ENCODE data around the gene COIL. TPM values are rescaled to one million over a fixed set of nuclear protein-coding genes. Genes with fewer than 3 reads are reported as not detected.

Gene COIL
- total RNA-seq, 2 donors from 2014 or later: 5.0 to 9.9 TPM

- ATAC-seq (ENCODE audit: insufficient number of reproducible peaks, low FRiP score, low read depth) (no peak), DNase-seq (ENCODE audit: low spot score) (no peak)
- peaks cover 10 to 22% of the 10 kb centered on the region in 2 donors for H3K4me1 ChIP-seq (ENCODE audit: control insufficient read depth in 1 of 2, low read depth in 2 of 2)
- H3K27me3 ChIP-seq (replicated peaks; ENCODE audit: insufficient read depth): no peaks in the 10 kb centered on the region
- peak overlapping the region in 1 of 2 donors; percentile 10 for H3K27ac ChIP-seq
- peaks cover 19% of the 10 kb centered on the region for H3K36me3 ChIP-seq
- TF ChIP-seq CTCF (IDR thresholded peaks at IDR 0.05): no peak
- H3K4me3 ChIP-seq: peak overlapping the region; percentile 31
- H3K9me3 ChIP-seq: no peaks in the 10 kb centered on the region
These were observed 50.9 kb downstream of the COIL start for GRCh38 chr17:56909742-56910508.

- Histone ChIP-seq H3K4me3 (no peak overlapping the region), H3K27me3 (replicated peaks; ENCODE audit: insufficient read depth) (no peaks in the 10 kb centered on the region), H3K4me1 (ENCODE audit: control insufficient read depth in 1 of 2, low read depth in 2 of 2) (peaks cover 8 to 22% of the 10 kb centered on the region in 2 donors), H3K36me3 (peaks cover 33% of the 10 kb centered on the region), H3K27ac (no peak overlapping the region), H3K9me3 (no peaks in the 10 kb centered on the region)
- no peak for ATAC-seq (ENCODE audit: insufficient number of reproducible peaks, low FRiP score, low read depth)
- no peak for TF ChIP-seq CTCF (IDR thresholded peaks at IDR 0.05)
- no peak for DNase-seq (ENCODE audit: low spot score)
These were observed 52.8 kb downstream of the COIL start for GRCh38 chr17:56908001-56908542.

- Histone ChIP-seq H3K27me3 (replicated peaks; ENCODE audit: insufficient read depth) (no peaks in the 10 kb centered on the region), H3K27ac (no peak overlapping the region), H3K4me1 (ENCODE audit: control insufficient read depth in 1 of 2, low read depth in 2 of 2) (no peaks in the 10 kb centered on the region), H3K36me3 (peaks cover 56% of the 10 kb centered on the region), H3K4me3 (no peak overlapping the region), H3K9me3 (no peaks in the 10 kb centered on the region)
- DNase-seq (ENCODE audit: low spot score): no peak
- TF ChIP-seq CTCF (IDR thresholded peaks at IDR 0.05): no peak
- no peak for ATAC-seq (ENCODE audit: insufficient number of reproducible peaks, low FRiP score, low read depth)
These were observed 57.3 kb downstream of the COIL start for GRCh38 chr17:56903560-56903959.

- no peaks in the 10 kb centered on the region for H3K4me1 ChIP-seq (ENCODE audit: control insufficient read depth in 1 of 2, low read depth in 2 of 2)
- ATAC-seq (ENCODE audit: insufficient number of reproducible peaks, low FRiP score, low read depth): no peak
- TF ChIP-seq CTCF (IDR thresholded peaks at IDR 0.05): no peak
- DNase-seq (ENCODE audit: low spot score): no peak
- no peaks in the 10 kb centered on the region for H3K9me3 ChIP-seq
- no peak overlapping the region for H3K27ac ChIP-seq
- H3K36me3 ChIP-seq: peaks cover 50% of the 10 kb centered on the region
- H3K27me3 ChIP-seq (replicated peaks; ENCODE audit: insufficient read depth): no peaks in the 10 kb centered on the region
- H3K4me3 ChIP-seq: no peak overlapping the region
These were observed 58.5 kb downstream of the COIL start for GRCh38 chr17:56902348-56902747.

GRCh38 chr17:56899403-56899802 is 61.4 kb downstream of the COIL start:
- Histone ChIP-seq H3K9me3 (no peaks in the 10 kb centered on the region), H3K4me3 (no peak overlapping the region), H3K27ac (no peak overlapping the region), H3K27me3 (replicated peaks; ENCODE audit: insufficient read depth) (no peaks in the 10 kb centered on the region), H3K36me3 (peaks cover 53% of the 10 kb centered on the region), H3K4me1 (ENCODE audit: control insufficient read depth in 1 of 2, low read depth in 2 of 2) (no peaks in the 10 kb centered on the region)
- TF ChIP-seq CTCF (IDR thresholded peaks at IDR 0.05): no peak
- ATAC-seq (ENCODE audit: insufficient number of reproducible peaks, low FRiP score, low read depth) (no peak), DNase-seq (ENCODE audit: low spot score) (no peak)
